NCI-H2227 (cell line): ENCODE results near the gene XPR1.
"Not testable (repeated sequence)": the region's sequence is repeated elsewhere in the genome, so short reads cannot be mapped to it uniquely, and the experiment has no call there.

ENCODE experiments used
- DNase-seq: peaks from one replicate; lab custom pipeline; 2025; ENCODE audit not compliant: unreplicated experiment; lab: John Stamatoyannopoulos, UW

XPR1 gene

GRCh38 chr1:180642781-180643180, 11.0 kb downstream of the XPR1 start:
- DNase-seq, result no peak

GRCh38 chr1:180643693-180644092, 11.9 kb downstream of the XPR1 start:
- peak; percentile 54 for DNase-seq

GRCh38 chr1:180644526-180645192, 12.8 kb downstream of the XPR1 start:
- DNase-seq, result no peak

- not testable (repeated sequence) for DNase-seq
Measured at GRCh38 chr1:180645261-180645660, 13.4 kb downstream of the XPR1 start.

GRCh38 chr1:180646093-180646492, 14.3 kb downstream of the XPR1 start:
- no peak for DNase-seq

- DNase-seq, result no peak
Measured at GRCh38 chr1:180646547-180646946, 14.7 kb downstream of the XPR1 start.

GRCh38 chr1:180652792-180653191, 21.0 kb downstream of the XPR1 start:
- no peak for DNase-seq

GRCh38 chr1:180662709-180663108, 30.9 kb downstream of the XPR1 start:
- no peak for DNase-seq

GRCh38 chr1:180670681-180671080, 38.9 kb downstream of the XPR1 start:
- no peak for DNase-seq

- no peak for DNase-seq
Measured at GRCh38 chr1:180672105-180672504, 40.3 kb downstream of the XPR1 start.

GRCh38 chr1:180672505-180672904, 40.7 kb downstream of the XPR1 start:
- no peak for DNase-seq

- no peak for DNase-seq
Measured at GRCh38 chr1:180674603-180675530, 43.0 kb downstream of the XPR1 start.

GRCh38 chr1:180675586-180675985, 43.8 kb downstream of the XPR1 start:
- no peak for DNase-seq

GRCh38 chr1:180680558-180681144, 48.8 kb downstream of the XPR1 start:
- no peak for DNase-seq

- not testable (repeated sequence) for DNase-seq
Measured at GRCh38 chr1:180683117-180683516, 51.3 kb downstream of the XPR1 start.

- DNase-seq, result no peak
Measured at GRCh38 chr1:180691322-180691913, 59.6 kb downstream of the XPR1 start.

- DNase-seq, result no peak
Measured at GRCh38 chr1:180693564-180694244, 61.9 kb downstream of the XPR1 start.

- no peak for DNase-seq
Measured at GRCh38 chr1:180695282-180695681, 63.5 kb downstream of the XPR1 start.

- DNase-seq, result no peak
Measured at GRCh38 chr1:180696361-180696760, 64.5 kb downstream of the XPR1 start.

GRCh38 chr1:180698580-180698979, 66.8 kb downstream of the XPR1 start:
- DNase-seq, result no peak

- not testable (repeated sequence) for DNase-seq
Measured at GRCh38 chr1:180702376-180702775, 70.6 kb downstream of the XPR1 start.
